Measurements from ENCODE around the gene TAGLN3. TPM values are rescaled to one million over a fixed set of nuclear protein-coding genes. Genes with fewer than 3 reads are reported as not detected.
A peak's percentile ranks its signal among the peaks of the same experiment; 100 is the strongest.

Gene TAGLN3
- total RNA-seq, 2 donors from 2014 or later, result 3.2 TPM; not detected in 1

DNA sequence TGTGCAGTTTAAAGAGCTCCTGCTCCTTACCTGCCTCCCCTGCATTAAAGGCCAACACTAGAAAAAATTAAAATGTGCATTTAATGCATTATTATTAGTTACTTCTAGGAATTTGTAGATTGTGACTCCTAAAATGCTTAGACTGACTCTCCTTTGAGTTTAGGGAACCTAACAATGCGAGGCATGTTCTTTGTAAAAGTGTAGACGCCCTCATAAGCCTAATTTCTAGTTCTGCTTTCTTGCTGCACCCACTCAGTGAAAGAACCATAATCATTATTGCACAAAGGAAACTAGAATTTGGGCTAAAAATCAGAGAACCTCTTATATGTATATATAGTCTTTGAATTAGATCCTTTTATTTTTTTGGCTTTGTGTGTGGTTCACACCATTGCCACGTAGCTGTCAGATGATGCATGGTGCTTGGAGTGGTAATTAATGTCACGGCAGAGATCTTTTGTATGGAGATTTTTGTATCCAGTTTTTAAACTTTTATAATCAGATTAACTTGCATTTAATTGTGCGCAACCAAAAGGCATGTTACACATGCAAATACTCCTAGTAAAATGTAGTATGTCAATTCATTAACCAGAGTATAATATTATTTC lies 19.2 kb upstream of the TAGLN3 start:
- no peak for DNase-seq (ENCODE audit: low spot score)
- 12% methylated on average over 5 of the region's 5 CpGs for WGBS

DNA sequence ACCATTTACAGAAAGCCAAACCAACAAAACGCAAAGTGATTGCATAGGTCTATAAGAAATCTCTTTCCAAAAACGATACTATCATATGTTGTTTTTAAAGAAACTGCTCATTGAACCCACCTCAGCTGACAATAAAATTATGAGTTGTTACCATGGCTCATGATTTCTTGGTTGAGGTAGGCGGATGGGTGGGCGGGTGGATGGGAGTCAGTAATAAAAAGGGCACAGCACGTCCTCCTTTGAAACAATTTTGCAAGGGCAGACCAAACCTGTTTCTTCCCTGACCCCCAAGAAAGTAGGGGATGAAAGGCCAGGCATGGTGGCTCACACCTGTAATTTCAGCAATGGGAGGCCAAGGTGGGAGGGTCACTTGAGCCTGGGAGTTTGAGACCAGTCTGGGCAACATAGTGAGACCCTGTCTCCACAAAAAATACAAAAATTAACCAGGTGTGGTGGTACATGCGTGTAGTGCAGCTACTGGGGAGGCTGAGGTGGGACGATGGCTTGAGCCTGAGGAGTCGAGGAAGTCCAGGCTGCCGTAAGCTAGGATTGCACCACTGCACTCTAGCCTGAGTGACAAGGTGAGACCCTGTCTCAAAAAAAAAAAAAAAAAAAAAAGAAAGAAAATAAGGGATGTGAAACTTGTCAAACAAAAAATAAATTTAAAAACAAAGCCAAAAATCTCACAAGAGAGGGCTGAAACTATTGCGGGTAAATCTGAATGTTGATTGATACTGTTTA lies 17.8 kb upstream of the TAGLN3 start:
- TF ChIP-seq, protein P1, sequence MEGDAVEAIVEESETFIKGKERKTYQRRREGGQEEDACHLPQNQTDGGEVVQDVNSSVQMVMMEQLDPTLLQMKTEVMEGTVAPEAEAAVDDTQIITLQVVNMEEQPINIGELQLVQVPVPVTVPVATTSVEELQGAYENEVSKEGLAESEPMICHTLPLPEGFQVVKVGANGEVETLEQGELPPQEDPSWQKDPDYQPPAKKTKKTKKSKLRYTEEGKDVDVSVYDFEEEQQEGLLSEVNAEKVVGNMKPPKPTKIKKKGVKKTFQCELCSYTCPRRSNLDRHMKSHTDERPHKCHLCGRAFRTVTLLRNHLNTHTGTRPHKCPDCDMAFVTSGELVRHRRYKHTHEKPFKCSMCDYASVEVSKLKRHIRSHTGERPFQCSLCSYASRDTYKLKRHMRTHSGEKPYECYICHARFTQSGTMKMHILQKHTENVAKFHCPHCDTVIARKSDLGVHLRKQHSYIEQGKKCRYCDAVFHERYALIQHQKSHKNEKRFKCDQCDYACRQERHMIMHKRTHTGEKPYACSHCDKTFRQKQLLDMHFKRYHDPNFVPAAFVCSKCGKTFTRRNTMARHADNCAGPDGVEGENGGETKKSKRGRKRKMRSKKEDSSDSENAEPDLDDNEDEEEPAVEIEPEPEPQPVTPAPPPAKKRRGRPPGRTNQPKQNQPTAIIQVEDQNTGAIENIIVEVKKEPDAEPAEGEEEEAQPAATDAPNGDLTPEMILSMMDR (IDR thresholded peaks at IDR 0.05), result no peak
- TF ChIP-seq POLR2AphosphoS5 (IDR thresholded peaks at IDR 0.05) (no peak), POLR2A (IDR thresholded peaks at IDR 0.05) (no peak)
- H3K4me1 ChIP-seq (replicated peaks), result peaks cover 6% of the 10 kb centered on the region
- 77% methylated on average over 10 of the region's 10 CpGs for WGBS
- no peak overlapping the region for H3K27ac ChIP-seq
- no peaks in the 10 kb centered on the region for H3K9me3 ChIP-seq
- DNase-seq (ENCODE audit: low spot score), result no peak
- H3K27me3 ChIP-seq (replicated peaks; ENCODE audit: insufficient read depth), result no peaks in the 10 kb centered on the region
- H3K36me3 ChIP-seq, result no peaks in the 10 kb centered on the region
- H3K4me3 ChIP-seq, result no peak overlapping the region
- intact Hi-C loops (cut with DNase I), result no loop called here

More for the DNA sequence above, 19.2 kb upstream of the TAGLN3 start:
- H3K27me3 ChIP-seq (replicated peaks; ENCODE audit: insufficient read depth), result no peaks in the 10 kb centered on the region
- no peaks in the 10 kb centered on the region for H3K9me3 ChIP-seq
- TF ChIP-seq POLR2AphosphoS5 (IDR thresholded peaks at IDR 0.05) (no peak), POLR2A (IDR thresholded peaks at IDR 0.05) (no peak)
- TF ChIP-seq, protein P1 (IDR thresholded peaks at IDR 0.05), result no peak
- no peaks in the 10 kb centered on the region for H3K36me3 ChIP-seq
- H3K27ac ChIP-seq, result peak overlapping the region; percentile 72 to 87
- peak overlapping the region; percentile 71 to 88 for H3K4me3 ChIP-seq
- intact Hi-C loops (cut with DNase I), result no loop called here
- peaks cover 6% of the 10 kb centered on the region for H3K4me1 ChIP-seq (replicated peaks)

DNA sequence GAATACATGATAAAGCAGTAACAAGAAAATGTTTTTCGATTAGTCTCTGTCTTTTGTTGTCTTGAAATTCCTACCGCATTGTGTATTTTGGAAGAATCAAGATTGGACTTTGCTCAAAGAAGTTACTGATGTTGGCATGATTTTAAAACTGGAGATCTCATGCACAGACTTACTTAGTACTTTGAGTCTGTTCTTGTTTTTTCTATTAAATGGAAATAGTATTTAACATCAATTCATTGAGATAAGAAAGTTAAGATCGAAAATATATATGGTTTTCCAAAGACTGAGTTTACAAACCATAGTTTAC lies 17.3 kb upstream of the TAGLN3 start:
- no peaks in the 10 kb centered on the region for H3K27me3 ChIP-seq (replicated peaks; ENCODE audit: insufficient read depth)
- peak overlapping the region in 1 of 2 donors; percentile 7 for H3K27ac ChIP-seq
- no peaks in the 10 kb centered on the region for H3K36me3 ChIP-seq
- H3K4me1 ChIP-seq (replicated peaks), result peaks cover 6% of the 10 kb centered on the region
- no peak overlapping the region for H3K4me3 ChIP-seq
- TF ChIP-seq, protein P1 (IDR thresholded peaks at IDR 0.05), result no peak
- 20% methylated on average over 3 of the region's 3 CpGs for WGBS
- intact Hi-C loops (cut with DNase I), result no loop called here
- H3K9me3 ChIP-seq, result no peaks in the 10 kb centered on the region
- no peak for DNase-seq (ENCODE audit: low spot score)

DNA sequence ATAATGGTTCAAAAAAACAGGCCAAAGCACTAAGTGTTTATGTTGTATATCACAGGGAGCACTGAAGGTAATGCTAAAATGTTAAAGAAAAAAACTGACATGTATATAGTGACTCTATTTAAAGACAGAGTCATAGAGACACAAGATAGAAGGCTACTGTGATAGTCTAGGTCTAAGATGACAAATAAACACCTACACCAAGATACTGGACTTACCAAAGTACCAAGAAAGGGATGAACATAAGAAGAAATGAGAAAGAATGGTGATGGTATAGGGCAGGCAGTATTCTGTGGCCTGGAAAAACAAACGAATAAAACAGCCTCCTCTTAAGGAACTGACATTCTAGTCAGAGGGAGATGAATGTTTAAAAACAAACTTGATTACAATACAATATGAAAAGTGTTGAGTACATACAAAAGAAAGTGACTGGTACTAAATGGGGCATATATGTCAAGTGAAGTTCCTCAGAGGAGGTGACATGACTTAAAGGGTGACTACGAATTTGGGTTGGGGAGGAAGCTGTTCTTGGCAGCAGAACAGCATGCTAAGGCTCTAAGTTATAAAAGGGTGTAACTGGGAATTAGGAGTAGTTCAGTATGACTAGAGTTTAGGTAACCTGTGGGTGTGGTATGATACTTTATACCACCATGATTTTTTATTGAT lies 14.0 kb upstream of the TAGLN3 start:
- H3K36me3 ChIP-seq, result no peaks in the 10 kb centered on the region
- WGBS, result 63% methylated on average over 2 of the region's 2 CpGs
- H3K4me3 ChIP-seq, result no peak overlapping the region
- no peaks in the 10 kb centered on the region for H3K9me3 ChIP-seq
- H3K27me3 ChIP-seq (replicated peaks; ENCODE audit: insufficient read depth), result no peaks in the 10 kb centered on the region
- H3K4me1 ChIP-seq (replicated peaks), result peaks cover 6% of the 10 kb centered on the region
- no peak overlapping the region for H3K27ac ChIP-seq
- no peak for DNase-seq (ENCODE audit: low spot score)
- TF ChIP-seq POLR2A (IDR thresholded peaks at IDR 0.05) (no peak), POLR2AphosphoS5 (IDR thresholded peaks at IDR 0.05) (no peak)
- TF ChIP-seq, protein P1 (IDR thresholded peaks at IDR 0.05), result no peak
- intact Hi-C loops (cut with DNase I), result no loop called here
